Activated CD4-positive, alpha-beta T cell treated with anti-CD3 and anti-CD28 coated beads, Interleukin-2, amount 10 ng/mL, durations not matched to agents 7 days and 5 days (primary cell): ENCODE measurements around the gene QSOX1. TPM values are rescaled to one million over a fixed set of nuclear protein-coding genes. Genes with fewer than 3 reads are reported as not detected.

ENCODE experiments used
- CTCF ChIA-PET: fragments of 350-600 bp; sonication (Branson Sonifier 250); formaldehyde crosslinking; loops from one replicate; lab custom pipeline; 2021; ENCODE audit warnings: antibody characterized with exemption; lab: Charles Lee
- POLR2A ChIA-PET: fragments of 350-600 bp; sonication (Branson Sonifier 250); formaldehyde crosslinking; loops from one replicate; lab custom pipeline; 2021; ENCODE audit warnings: antibody characterized with exemption; lab: Charles Lee
- DNase-seq: peaks from one replicate; pipeline ENCODE4 v3.0.0-alpha.2; 2020
- H3K27ac Mint-ChIP-seq: one replicate; pipeline ENCODE4 v1.8.0; 2021; ENCODE audit warnings: mild to moderate bottlenecking, moderate library complexity, mixed read lengths
- H3K27me3 Mint-ChIP-seq: one replicate; pipeline ENCODE4 v1.8.0; 2021; ENCODE audit warnings: mixed read lengths
- H3K36me3 Mint-ChIP-seq: one replicate; pipeline ENCODE4 v1.8.0; 2021; ENCODE audit warnings: low read depth, mixed read lengths
- H3K4me1 Mint-ChIP-seq: one replicate; pipeline ENCODE4 v1.8.0; 2021; ENCODE audit warnings: mixed read lengths
- H3K4me3 Mint-ChIP-seq: one replicate; pipeline ENCODE4 v1.8.0; 2021; ENCODE audit warnings: mild to moderate bottlenecking, moderate library complexity, mixed read lengths
- H3K9me3 Mint-ChIP-seq: one replicate; pipeline ENCODE4 v1.8.0; 2021; ENCODE audit warnings: mixed read lengths
- total RNA-seq, 2 experiments: library from RNA; stranded (reverse); gene quantifications; one replicate each; pipeline ENCODE4 v1.2.3, GENCODE V29; 2021

QSOX1 gene
- total RNA-seq, 2 experiments from 2014 or later: 18.5 to 23.5 TPM

GRCh38 chr1:180154003-180154324 is 705 bp upstream of the QSOX1 start:
- Mint-ChIP-seq H3K27ac (peak overlapping the region; percentile 88), H3K4me3 (peak overlapping the region; percentile 87), H3K4me1 (peaks cover 28% of the 10 kb centered on the region), H3K27me3 (no peaks in the 10 kb centered on the region), H3K9me3 (no peaks in the 10 kb centered on the region), H3K36me3 (no peaks in the 10 kb centered on the region)
- ChIA-PET POLR2A (no interaction called here), CTCF (no interaction called here)
- DNase-seq: no peak

- CTCF ChIA-PET: interaction anchor here (1.1 to 1.2 kb wide), 3 partner anchors 11 to 24 kb away, joined by 3 to 4 read pairs (median 4); no protein-coding TSS in a partner anchor
- H3K27me3 Mint-ChIP-seq: no peaks in the 10 kb centered on the region
Measured at GRCh38 chr1:180155182-180155682, 563 bp downstream of the QSOX1 start.

GRCh38 chr1:180156201-180156600 is 1.5 kb downstream of the QSOX1 start:
- Mint-ChIP-seq H3K9me3 (no peaks in the 10 kb centered on the region), H3K27me3 (no peaks in the 10 kb centered on the region), H3K4me3 (peak overlapping the region; percentile 85), H3K4me1 (peaks cover 28% of the 10 kb centered on the region), H3K36me3 (no peaks in the 10 kb centered on the region), H3K27ac (peak overlapping the region; percentile 37)
- ChIA-PET POLR2A (no interaction called here), CTCF (interaction anchor here (1.0 kb wide), 1 partner anchor 9 kb away, joined by 3 read pairs; no protein-coding TSS in a partner anchor)
- DNase-seq: no peak

More at GRCh38 chr1:180155182-180155682, 563 bp downstream of the QSOX1 start:
- Mint-ChIP-seq H3K9me3 (no peaks in the 10 kb centered on the region), H3K36me3 (no peaks in the 10 kb centered on the region), H3K4me3 (peak overlapping the region; percentile 85), H3K27ac (peak overlapping the region; percentile 92), H3K4me1 (peaks cover 28% of the 10 kb centered on the region)
- POLR2A ChIA-PET: no interaction called here
- no peak for DNase-seq

- peaks cover 28% of the 10 kb centered on the region for H3K4me1 Mint-ChIP-seq
- DNase-seq: no peak
- ChIA-PET CTCF (interaction anchor here (1.0 kb wide), 1 partner anchor 9 kb away, joined by 3 read pairs; no protein-coding TSS in a partner anchor), POLR2A (no interaction called here)
- H3K36me3 Mint-ChIP-seq: no peaks in the 10 kb centered on the region
- no peaks in the 10 kb centered on the region for H3K9me3 Mint-ChIP-seq
- H3K27ac Mint-ChIP-seq: no peak overlapping the region
- no peak overlapping the region for H3K4me3 Mint-ChIP-seq
- H3K27me3 Mint-ChIP-seq: no peaks in the 10 kb centered on the region
Measured at GRCh38 chr1:180156631-180157091, 2.0 kb downstream of the QSOX1 start.

- POLR2A ChIA-PET: no interaction called here
- H3K36me3 Mint-ChIP-seq: no peaks in the 10 kb centered on the region
- no peak overlapping the region for H3K4me3 Mint-ChIP-seq
- no peaks in the 10 kb centered on the region for H3K9me3 Mint-ChIP-seq
- no peaks in the 10 kb centered on the region for H3K27me3 Mint-ChIP-seq
- no peak overlapping the region for H3K27ac Mint-ChIP-seq
- peaks cover 28% of the 10 kb centered on the region for H3K4me1 Mint-ChIP-seq
- DNase-seq: no peak
- CTCF ChIA-PET: no interaction called here
Measured at GRCh38 chr1:180157108-180157507, 2.4 kb downstream of the QSOX1 start.

- H3K4me3 Mint-ChIP-seq: no peak overlapping the region
- no peak for DNase-seq
- H3K27me3 Mint-ChIP-seq: no peaks in the 10 kb centered on the region
- H3K36me3 Mint-ChIP-seq: no peaks in the 10 kb centered on the region
- H3K4me1 Mint-ChIP-seq: peaks cover 26% of the 10 kb centered on the region
- no peaks in the 10 kb centered on the region for H3K9me3 Mint-ChIP-seq
- H3K27ac Mint-ChIP-seq: no peak overlapping the region
- ChIA-PET CTCF (interaction anchor here (0.7 to 2.2 kb wide), 3 partner anchors 10 to 65 kb away, joined by 3 to 13 read pairs (median 6); no protein-coding TSS in a partner anchor), POLR2A (no interaction called here)
Measured at GRCh38 chr1:180157576-180158057, 2.9 kb downstream of the QSOX1 start.

- H3K27ac Mint-ChIP-seq: no peak overlapping the region
- peaks cover 21% of the 10 kb centered on the region for H3K4me1 Mint-ChIP-seq
- CTCF ChIA-PET: interaction anchor here (0.7 to 2.2 kb wide), 5 partner anchors 9 to 65 kb away, joined by 3 to 13 read pairs (median 6); no protein-coding TSS in a partner anchor
- no peaks in the 10 kb centered on the region for H3K27me3 Mint-ChIP-seq
- H3K4me3 Mint-ChIP-seq: no peak overlapping the region
- POLR2A ChIA-PET: interaction anchor here (0.6 kb wide), 1 partner anchor 1386 kb away, joined by 4 read pairs; no protein-coding TSS in a partner anchor
- no peak for DNase-seq
- no peaks in the 10 kb centered on the region for H3K36me3 Mint-ChIP-seq
- H3K9me3 Mint-ChIP-seq: no peaks in the 10 kb centered on the region
Measured at GRCh38 chr1:180158149-180159147, 3.8 kb downstream of the QSOX1 start.

- POLR2A ChIA-PET: no interaction called here
- Mint-ChIP-seq H3K4me3 (no peak overlapping the region), H3K36me3 (no peaks in the 10 kb centered on the region), H3K4me1 (peaks cover 25% of the 10 kb centered on the region), H3K9me3 (no peaks in the 10 kb centered on the region), H3K27me3 (no peaks in the 10 kb centered on the region), H3K27ac (no peak overlapping the region)
- CTCF ChIA-PET: no interaction called here
- DNase-seq: no peak
Measured at GRCh38 chr1:180160357-180160756, 5.7 kb downstream of the QSOX1 start.

- no peaks in the 10 kb centered on the region for H3K9me3 Mint-ChIP-seq
- CTCF ChIA-PET: no interaction called here
- no peaks in the 10 kb centered on the region for H3K36me3 Mint-ChIP-seq
- no peak overlapping the region for H3K27ac Mint-ChIP-seq
- POLR2A ChIA-PET: no interaction called here
- peaks cover 10% of the 10 kb centered on the region for H3K4me1 Mint-ChIP-seq
- no peak overlapping the region for H3K4me3 Mint-ChIP-seq
- DNase-seq: no peak
- H3K27me3 Mint-ChIP-seq: no peaks in the 10 kb centered on the region
Measured at GRCh38 chr1:180163041-180163440, 8.4 kb downstream of the QSOX1 start.

GRCh38 chr1:180165096-180165495 is 10.4 kb downstream of the QSOX1 start:
- no peak for DNase-seq
- no peak overlapping the region for H3K27ac Mint-ChIP-seq
- H3K4me3 Mint-ChIP-seq: no peak overlapping the region
- ChIA-PET CTCF (interaction anchor here (1.0 to 1.9 kb wide), 2 partner anchors 9 to 14 kb away, joined by 3 to 5 read pairs; no protein-coding TSS in a partner anchor), POLR2A (no interaction called here)
- peaks cover 10% of the 10 kb centered on the region for H3K4me1 Mint-ChIP-seq
- H3K9me3 Mint-ChIP-seq: no peaks in the 10 kb centered on the region
- no peaks in the 10 kb centered on the region for H3K27me3 Mint-ChIP-seq
- no peaks in the 10 kb centered on the region for H3K36me3 Mint-ChIP-seq

GRCh38 chr1:180165509-180166435 is 11.1 kb downstream of the QSOX1 start:
- DNase-seq: no peak
- ChIA-PET POLR2A (no interaction called here), CTCF (interaction anchor here (1.0 to 1.9 kb wide), 3 partner anchors 9 to 13 kb away, joined by 3 to 11 read pairs (median 5); no protein-coding TSS in a partner anchor)
- H3K27ac Mint-ChIP-seq: no peak overlapping the region
- H3K36me3 Mint-ChIP-seq: no peaks in the 10 kb centered on the region
- H3K4me3 Mint-ChIP-seq: no peak overlapping the region
- peaks cover 10% of the 10 kb centered on the region for H3K4me1 Mint-ChIP-seq
- no peaks in the 10 kb centered on the region for H3K27me3 Mint-ChIP-seq
- H3K9me3 Mint-ChIP-seq: no peaks in the 10 kb centered on the region

GRCh38 chr1:180166436-180166800 is 11.7 kb downstream of the QSOX1 start:
- Mint-ChIP-seq H3K4me3 (no peak overlapping the region), H3K27ac (no peak overlapping the region), H3K9me3 (no peaks in the 10 kb centered on the region), H3K4me1 (peaks cover 10% of the 10 kb centered on the region), H3K27me3 (no peaks in the 10 kb centered on the region), H3K36me3 (no peaks in the 10 kb centered on the region)
- ChIA-PET POLR2A (no interaction called here), CTCF (interaction anchor here (1.2 to 1.9 kb wide), 2 partner anchors 12 to 356 kb away, joined by 3 to 11 read pairs; no protein-coding TSS in a partner anchor)
- DNase-seq: no peak
